Hematopoietic multipotent progenitor cell treated with erythropoietin and hydrocortisone succinate and interleukin-3 and kit ligand, for 17 days (in vitro differentiated cells): ENCODE data around the gene EWSR1.

ENCODE experiments used
- DNase-seq: peaks from one replicate; pipeline ENCODE4 v3.0.0-alpha.2; 2015; ENCODE audit warnings: low spot score

EWSR1 gene

GRCh38 chr22:29251265-29251664 lies 16.8 kb upstream of the EWSR1 start:
- DNase-seq, result no peak

GRCh38 chr22:29251981-29252911 lies 15.8 kb upstream of the EWSR1 start:
- no peak for DNase-seq

GRCh38 chr22:29253561-29254285 lies 14.3 kb upstream of the EWSR1 start:
- DNase-seq, result no peak

DNA sequence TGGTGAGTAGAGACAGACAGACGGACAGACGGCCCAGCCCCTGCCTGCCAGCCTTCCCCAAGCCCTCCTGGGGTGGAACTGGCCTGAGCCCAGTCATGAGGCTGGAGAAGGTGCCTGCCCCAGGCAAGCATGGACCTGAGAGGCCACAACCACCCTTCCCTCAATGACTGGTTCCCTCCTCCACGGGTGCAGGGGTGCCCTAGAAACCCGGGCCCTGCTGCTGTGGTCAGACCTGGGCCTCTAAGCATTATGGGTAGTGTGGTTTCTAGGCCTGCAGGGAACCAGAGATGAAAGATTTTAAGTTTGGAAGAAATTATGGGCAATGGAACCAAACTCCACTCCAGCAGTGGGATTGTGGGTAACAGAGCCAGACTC lies 13.8 kb upstream of the EWSR1 start:
- DNase-seq, result no peak

DNA sequence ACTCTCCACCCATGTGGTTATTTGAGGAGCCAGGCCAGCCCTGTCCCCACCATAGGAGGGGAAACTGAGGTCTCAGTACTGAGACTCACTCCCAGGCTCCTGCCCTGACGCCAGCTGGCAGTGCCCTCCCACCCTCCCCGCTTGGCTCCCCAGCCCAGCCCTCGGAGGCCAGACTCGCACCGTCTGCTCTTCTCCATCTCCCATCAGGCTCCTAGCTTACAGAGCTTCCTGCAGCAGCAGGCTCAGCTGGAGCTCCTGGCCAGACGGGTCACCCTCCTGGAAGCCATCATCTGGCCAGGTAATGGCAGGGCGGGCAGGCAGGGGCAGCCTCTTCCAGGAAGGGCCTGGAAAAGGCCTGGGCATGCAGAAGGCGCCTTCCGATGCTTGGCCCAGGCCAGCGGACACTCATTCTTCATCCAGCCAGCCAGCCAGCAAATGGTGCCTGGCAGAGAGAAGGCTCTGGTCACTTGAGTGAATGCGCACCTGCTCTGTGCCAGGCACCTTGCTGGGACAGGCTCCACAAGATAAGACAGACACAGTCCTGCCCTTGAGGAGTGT lies 12.9 kb upstream of the EWSR1 start:
- no peak for DNase-seq

DNA sequence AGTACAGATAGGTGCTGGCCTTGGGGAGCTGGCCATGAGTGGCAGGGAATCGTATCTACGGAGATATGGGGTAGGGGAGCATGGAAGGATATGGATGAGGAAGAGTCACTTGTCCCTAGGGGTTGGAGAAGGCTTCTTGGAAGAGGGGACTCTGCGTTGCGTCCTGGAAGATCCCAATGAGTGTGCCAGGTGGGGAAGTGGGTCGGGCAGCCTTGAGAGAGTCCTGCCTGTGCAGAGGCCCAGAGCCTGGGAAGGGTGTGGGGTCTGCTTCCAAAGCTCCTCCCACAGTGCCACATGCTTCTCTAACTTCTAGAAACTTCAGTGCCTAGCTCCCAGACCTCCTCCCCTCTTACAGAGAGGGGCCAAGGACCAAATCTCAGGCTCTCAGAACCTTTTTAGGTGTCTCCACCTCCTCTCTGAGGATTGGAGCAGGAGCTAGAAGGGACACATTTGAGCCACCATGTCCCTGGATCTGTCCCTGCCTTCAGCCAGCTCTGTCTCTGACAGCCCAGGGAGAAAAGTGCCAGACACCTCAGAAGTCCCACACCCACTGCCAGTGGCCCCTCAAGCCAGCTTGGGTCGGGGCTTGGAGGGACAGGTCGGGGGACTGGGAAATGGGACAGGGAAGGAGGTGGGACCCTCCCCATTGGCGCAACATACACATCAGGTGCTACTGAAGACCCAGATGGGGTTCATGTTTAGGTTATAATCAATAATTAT lies 11.3 kb upstream of the EWSR1 start:
- DNase-seq, result no peak

GRCh38 chr22:29257751-29258181 lies 10.3 kb upstream of the EWSR1 start:
- no peak for DNase-seq

GRCh38 chr22:29258407-29259252 lies 9.4 kb upstream of the EWSR1 start:
- no peak for DNase-seq

DNA sequence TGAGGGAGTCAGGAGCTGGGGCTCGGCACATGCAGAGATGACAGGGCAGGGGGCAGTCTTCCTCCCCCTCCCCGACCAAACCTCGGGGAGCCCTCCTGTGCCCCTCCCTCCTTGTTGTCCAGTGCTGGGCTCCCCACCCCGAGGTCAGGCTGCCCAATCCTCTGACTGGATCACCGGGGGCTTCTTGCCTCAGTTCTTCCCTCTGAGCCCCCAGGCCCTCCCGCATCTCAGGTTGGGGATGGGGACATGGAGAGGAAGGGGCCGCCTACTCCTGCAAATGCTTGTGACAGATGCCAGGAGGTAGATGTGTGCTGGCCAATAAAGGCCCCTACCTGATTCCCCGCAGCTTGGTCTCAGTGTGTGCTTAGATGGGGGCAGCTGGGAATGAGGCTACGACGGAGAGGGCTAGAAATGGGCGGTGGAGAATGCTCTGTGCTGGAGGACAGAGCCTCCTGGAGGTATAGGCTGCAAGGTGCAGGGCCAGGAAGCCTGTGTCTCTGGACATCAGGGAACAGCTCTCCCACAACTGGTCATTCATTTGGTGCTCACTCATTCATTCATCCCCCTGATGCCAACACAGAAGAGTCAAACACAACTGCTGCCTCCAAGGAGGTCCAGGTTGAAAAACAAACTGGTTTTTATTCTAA lies 8.7 kb upstream of the EWSR1 start:
- DNase-seq, result no peak

DNA sequence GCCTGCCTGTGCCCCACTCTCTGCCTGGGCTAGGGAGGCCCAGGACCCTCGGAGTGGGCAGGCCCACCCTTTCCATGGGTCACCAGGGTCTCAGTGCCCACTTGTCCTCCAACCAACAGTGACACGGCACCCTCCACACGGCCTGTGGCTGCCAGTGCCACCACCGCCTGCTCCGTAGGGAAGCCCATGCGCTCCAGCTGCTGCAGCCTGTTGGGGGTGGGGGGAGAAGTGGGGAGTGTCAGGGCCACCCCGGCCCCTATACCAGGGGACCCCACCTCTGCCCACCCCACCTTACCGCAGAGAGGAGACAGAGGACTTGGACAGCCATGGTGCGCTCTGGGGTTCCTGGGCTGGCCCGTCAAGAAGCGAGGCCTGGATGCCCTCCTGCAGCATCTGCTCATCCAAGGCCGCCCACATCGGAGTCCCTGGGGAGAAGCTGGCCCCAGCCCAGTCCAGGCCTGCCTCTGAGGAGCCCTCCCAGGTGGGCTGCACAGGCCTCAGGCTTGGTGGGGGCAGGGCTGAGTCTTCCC lies 8.0 kb upstream of the EWSR1 start:
- DNase-seq, result no peak

- DNase-seq, result no peak
Measured at GRCh38 chr22:29260601-29261315, 7.3 kb upstream of the EWSR1 start.

DNA sequence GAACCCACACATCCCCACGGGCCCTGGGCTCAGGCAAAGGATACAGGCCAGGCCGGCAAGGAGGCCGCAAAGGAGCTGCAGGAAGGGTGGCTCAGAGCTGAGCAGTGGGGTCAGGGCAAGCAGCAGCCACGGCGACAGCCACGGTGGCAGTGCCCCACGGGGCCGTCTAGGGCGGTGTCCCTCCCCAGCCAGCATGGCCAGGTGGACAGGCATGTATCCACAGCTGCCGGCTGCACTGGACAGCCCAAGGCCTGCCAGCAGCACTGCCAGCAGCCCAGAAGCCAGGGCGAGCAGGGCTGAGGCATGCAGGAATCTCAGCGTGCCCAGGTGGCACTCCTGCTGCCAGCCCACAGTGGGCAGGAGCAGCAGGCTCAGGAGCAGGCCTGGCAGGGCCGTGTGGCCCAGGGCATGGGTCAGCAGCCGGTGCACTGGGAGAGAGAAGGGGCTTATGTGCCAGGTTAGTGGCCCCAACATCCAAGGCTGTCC lies 4.2 kb upstream of the EWSR1 start:
- DNase-seq, result no peak

DNA sequence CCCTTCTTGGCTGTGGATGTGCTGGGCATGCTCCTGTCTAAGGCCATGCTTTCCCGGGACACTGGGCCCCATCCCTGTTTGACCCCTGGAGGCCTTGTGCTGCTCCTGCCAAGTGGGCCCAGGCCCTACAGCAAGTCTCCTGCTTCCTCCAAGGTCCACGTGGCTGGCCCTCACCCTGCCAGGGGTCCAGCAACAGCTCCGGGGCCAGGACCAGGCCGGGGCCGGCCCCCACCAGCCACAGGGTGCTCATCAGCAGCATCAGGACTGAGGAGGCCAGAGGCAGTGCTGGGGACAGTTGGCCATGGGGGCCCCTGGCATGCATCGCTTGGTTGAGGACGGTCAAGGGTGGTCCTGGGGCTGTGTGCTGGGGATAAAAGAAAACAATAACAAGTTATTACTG lies 2.8 kb upstream of the EWSR1 start:
- DNase-seq, result no peak

DNA sequence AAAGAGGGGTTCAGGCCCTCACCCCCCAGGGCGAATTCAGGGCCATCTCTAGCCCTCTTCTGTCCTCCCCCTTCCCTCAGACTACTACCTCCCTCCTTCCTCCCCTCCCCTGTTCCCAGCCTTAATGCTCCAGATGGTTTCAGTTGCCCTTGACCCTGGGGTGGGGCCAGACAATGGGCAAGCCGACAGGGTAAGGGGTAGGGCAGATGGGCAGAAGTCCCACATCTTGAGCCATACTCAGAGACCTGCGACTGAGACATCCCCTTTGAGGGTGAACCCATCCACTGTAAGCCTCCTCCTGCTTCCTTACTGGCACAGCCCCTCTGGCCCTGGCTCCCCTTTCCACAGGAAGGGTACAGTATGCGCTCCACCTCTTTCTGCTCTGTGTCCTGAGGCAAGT lies 2.1 kb upstream of the EWSR1 start:
- DNase-seq, result no peak

GRCh38 chr22:29266564-29267461 lies 1.3 kb upstream of the EWSR1 start:
- peak; percentile 22 for DNase-seq

GRCh38 chr22:29267462-29267857 lies 608 bp upstream of the EWSR1 start:
- no peak for DNase-seq

GRCh38 chr22:29268511-29269229 lies 602 bp downstream of the EWSR1 start:
- DNase-seq, result peak; percentile 77

DNA sequence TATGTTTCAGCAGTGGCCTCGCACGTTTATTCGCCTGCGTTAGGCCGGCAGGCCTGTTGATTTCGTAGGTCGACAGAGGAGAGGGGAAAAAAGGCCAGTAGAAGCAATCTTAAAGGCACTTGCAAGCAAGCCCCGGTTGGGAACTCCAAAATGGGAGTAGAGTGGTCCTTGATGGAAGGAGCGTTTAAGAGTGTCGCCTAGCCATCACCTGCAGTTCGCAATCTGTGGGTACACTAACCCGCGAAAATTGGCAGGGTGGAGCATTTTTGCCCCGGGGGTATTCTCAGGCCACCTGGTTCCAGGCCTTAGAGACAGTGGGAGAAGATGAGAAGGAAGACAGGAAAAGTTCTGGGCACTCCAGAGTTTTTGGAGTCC lies 1.1 kb downstream of the EWSR1 start:
- DNase-seq, result no peak
